ENCODE measurements around the gene AUTS2.
"Not testable (repeated sequence)": the region's sequence is repeated elsewhere in the genome, so short reads cannot be mapped to it uniquely, and the experiment has no call there.

AUTS2 gene

GRCh38 chr7:70578131-70578530 is 979.9 kb downstream of the AUTS2 start:
- DNase-seq (ENCODE audit: low read depth): no peak

GRCh38 chr7:70579397-70580097 is 981.3 kb downstream of the AUTS2 start:
- DNase-seq (ENCODE audit: low read depth): no peak

GRCh38 chr7:70580161-70580560 is 981.9 kb downstream of the AUTS2 start:
- no peak for DNase-seq (ENCODE audit: low read depth)

GRCh38 chr7:70582927-70583895 is 984.9 kb downstream of the AUTS2 start:
- DNase-seq (ENCODE audit: low read depth): no peak

GRCh38 chr7:70583965-70584883 is 985.9 kb downstream of the AUTS2 start:
- DNase-seq (ENCODE audit: low read depth): no peak

- no peak for DNase-seq (ENCODE audit: low read depth)
These were observed 986.8 kb downstream of the AUTS2 start for GRCh38 chr7:70585071-70585470.

- DNase-seq (ENCODE audit: low read depth): no peak
These were observed 988.5 kb downstream of the AUTS2 start for GRCh38 chr7:70586822-70587221.

GRCh38 chr7:70587739-70588138 is 989.5 kb downstream of the AUTS2 start:
- no peak for DNase-seq (ENCODE audit: low read depth)

- no peak for DNase-seq (ENCODE audit: low read depth)
These were observed 990.1 kb downstream of the AUTS2 start for GRCh38 chr7:70588191-70588921.

- DNase-seq (ENCODE audit: low read depth): no peak
These were observed 990.7 kb downstream of the AUTS2 start for GRCh38 chr7:70589010-70589409.

- DNase-seq (ENCODE audit: low read depth): no peak
These were observed 991.3 kb downstream of the AUTS2 start for GRCh38 chr7:70589590-70589989.

- no peak for DNase-seq (ENCODE audit: low read depth)
These were observed 992.0 kb downstream of the AUTS2 start for GRCh38 chr7:70590126-70590854.

GRCh38 chr7:70591643-70592042 is 993.4 kb downstream of the AUTS2 start:
- no peak for DNase-seq (ENCODE audit: low read depth)

- DNase-seq (ENCODE audit: low read depth): no peak
These were observed 993.9 kb downstream of the AUTS2 start for GRCh38 chr7:70592171-70592570.

GRCh38 chr7:70594170-70594569 is 995.9 kb downstream of the AUTS2 start:
- DNase-seq (ENCODE audit: low read depth): no peak

- not testable (repeated sequence) for DNase-seq (ENCODE audit: low read depth)
These were observed 996.6 kb downstream of the AUTS2 start for GRCh38 chr7:70594885-70595284.

GRCh38 chr7:70595370-70595754 is 997.1 kb downstream of the AUTS2 start:
- DNase-seq (ENCODE audit: low read depth): no peak

- DNase-seq (ENCODE audit: low read depth): no peak
These were observed 997.7 kb downstream of the AUTS2 start for GRCh38 chr7:70595755-70596597.

GRCh38 chr7:70596598-70596913 is 998.3 kb downstream of the AUTS2 start:
- no peak for DNase-seq (ENCODE audit: low read depth)

- DNase-seq (ENCODE audit: low read depth): no peak
These were observed 998.8 kb downstream of the AUTS2 start for GRCh38 chr7:70597066-70597465.
